Left renal pelvis (tissue), 4 donors: Measurements from ENCODE around the gene SLMAP. TPM values are rescaled to one million over a fixed set of nuclear protein-coding genes. Genes with fewer than 3 reads are reported as not detected.

Source experiments
- DNase-seq, 4 donors: peaks; one replicate each; pipeline ENCODE4 v3.0.0-alpha.2; 2013; ENCODE audit warnings: low read depth in 4 of 4, low spot score in 3 of 4
- polyA plus RNA-seq, 4 donors: library from polyadenylated mRNA; unstranded; fragments of 120-200 nt; gene quantifications; one replicate each; pipeline ENCODE4 v1.2.1, GENCODE V29; 2013; ENCODE audit not compliant: insufficient read length in 4 of 4

The SLMAP gene
- polyA plus RNA-seq, 4 donors: 37.0 to 51.2 (median 48.7) TPM

DNA sequence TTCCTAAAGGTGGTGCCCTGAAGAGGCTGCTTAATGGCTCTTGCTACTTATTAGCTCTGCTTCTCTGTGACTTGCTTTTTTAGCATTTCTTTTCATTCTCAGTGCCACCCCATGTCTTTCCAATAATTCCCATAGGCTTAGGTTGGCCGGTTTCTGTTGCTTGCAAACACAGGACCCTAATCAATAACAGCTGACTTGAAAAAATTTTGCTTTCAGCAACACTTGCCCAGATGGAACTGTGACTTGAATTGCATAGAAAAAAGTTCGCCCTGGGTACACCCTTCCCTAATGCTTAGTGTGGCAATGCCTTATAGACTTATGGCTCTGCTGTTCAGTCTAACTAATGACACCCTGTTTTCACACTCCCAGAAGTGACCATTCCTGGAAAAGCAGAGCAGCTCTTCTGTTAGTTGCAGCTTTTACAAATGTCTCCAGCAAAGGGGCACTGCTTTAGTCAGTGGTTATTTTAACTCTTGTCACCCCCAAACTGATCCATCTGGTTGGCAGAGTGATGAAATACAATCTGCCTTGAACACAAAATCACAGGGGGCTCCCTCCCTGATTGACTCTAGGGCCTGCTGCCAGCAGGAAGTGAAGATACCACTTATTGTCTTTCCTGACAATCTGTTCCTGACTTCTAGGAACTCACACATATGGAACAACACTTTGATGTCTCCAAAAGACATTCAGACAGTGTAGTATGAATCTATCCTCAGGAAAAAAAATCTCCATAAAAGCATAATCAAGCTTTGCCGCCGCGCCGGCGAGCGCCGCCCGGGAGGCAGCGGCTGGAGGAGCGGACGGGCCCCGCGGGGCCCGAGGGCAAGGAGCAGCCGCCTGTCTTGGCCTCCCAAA is 9.7 kb upstream of the SLMAP start:
- no peak for DNase-seq

DNA sequence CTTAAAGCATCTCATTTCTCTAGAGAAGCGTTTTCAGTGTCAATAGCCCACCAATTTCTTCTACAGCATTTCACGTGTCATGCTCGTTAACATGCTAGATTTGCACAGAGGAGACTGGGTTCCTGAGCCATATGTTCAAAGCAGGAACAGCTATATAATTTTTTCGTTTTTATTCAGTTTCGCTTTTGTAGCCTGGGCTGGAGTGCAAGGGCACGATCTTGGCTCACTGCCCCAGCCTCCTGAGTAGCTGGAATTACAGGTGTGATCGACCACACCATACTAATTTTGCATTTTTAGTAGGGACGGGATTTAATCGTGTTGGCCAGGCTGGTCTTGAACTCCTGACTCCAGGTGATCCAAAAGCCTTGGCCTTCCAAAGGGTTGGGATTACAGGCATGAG is 6.6 kb upstream of the SLMAP start:
- no peak for DNase-seq

DNA sequence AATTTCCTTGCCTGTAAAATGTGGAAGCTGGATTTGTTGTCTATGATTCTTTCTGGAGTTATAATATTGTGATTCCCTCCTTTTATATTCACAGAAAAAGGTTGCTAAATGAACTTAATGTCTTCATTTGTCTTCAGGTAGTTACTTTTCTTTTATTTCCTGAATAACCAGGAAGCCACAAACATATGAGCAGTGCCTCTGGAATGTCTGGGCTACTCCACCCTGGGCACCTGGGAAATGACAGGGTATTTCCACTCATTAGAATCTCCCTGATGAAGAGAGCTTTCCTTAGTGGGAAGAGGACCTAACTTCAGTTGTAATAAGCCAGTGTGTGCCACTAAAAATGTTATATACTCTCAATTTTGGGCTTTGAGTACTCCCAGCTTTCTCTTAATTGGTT is 3.8 kb upstream of the SLMAP start:
- DNase-seq: no peak

DNA sequence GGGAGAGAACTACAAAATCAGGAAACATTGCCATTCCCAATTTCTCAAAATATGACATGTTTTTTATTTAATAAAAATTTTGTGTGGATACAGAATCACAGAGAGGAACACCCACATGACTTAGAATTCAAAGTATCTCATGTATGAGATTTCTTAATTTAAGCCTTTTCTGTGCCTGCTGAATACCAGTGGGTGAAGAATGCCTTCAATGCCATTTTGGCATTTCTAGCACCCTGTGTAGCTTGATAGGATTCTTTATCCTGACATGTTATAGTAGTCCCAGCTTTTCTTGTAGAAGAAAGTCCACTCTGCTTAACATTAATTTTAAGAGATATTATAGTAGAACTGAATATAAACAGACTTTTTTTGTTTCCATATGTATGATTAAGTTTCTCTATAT is 3.1 kb upstream of the SLMAP start:
- DNase-seq: no peak

DNA sequence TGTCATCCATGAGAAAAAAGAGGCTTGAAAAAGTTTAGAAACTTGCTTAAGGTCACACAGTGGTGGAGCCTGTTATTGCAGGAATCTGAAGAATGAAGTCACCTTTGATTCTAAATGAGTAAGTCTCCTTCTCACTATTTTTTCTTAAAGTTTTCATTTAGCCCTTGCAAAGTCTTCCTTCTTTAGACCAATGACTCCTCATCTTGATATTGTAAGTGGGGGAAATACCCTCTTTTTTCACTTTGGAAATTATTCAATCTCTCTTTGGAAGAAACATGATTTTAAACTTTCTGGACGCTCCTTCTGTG is 787 bp upstream of the SLMAP start:
- peak in 1 of 4 donors; percentile 53 for DNase-seq

DNA sequence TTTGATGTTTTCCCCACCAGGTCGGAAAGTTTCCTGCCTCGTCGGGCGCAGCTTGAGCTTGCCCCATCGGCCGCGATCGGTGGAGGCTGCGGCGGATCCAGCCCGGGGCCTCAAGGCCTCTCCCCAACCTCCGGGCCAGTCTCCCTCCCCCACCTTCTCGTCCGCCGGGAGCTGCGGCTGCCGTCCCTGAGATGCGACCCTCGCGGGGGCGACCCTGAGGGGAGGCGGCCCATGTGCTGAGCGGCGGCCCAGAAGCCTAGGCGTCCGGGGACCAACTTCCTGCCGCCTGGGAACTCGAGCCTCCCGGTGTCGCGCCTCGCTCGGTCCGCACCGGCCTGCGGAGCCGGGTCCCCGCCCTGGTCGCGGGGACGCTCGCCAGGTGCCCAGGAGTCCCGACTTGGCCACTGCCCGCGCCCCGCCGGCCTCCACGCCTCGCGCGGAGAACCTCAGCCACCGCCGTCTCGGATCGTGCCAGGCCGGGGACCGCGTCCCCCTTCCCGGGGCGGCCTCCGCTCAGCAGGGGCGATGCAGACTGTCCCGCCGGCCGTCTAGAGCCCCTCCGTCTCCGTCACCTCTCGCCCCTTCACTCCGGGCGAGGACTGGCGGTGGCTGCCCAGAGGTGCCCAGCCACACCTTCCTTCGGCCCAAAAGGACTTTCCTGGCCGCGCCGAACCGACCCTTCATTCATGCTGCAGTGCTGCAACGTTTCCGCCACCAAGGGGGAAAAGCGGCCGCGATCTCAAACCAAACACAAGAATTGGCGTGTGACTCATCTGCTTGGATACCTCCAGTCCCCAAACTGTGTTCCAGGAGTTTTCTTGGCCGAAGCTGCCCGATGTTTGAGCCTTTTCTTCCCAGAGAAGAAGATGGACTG is 656 bp downstream of the SLMAP start:
- no peak for DNase-seq

DNA sequence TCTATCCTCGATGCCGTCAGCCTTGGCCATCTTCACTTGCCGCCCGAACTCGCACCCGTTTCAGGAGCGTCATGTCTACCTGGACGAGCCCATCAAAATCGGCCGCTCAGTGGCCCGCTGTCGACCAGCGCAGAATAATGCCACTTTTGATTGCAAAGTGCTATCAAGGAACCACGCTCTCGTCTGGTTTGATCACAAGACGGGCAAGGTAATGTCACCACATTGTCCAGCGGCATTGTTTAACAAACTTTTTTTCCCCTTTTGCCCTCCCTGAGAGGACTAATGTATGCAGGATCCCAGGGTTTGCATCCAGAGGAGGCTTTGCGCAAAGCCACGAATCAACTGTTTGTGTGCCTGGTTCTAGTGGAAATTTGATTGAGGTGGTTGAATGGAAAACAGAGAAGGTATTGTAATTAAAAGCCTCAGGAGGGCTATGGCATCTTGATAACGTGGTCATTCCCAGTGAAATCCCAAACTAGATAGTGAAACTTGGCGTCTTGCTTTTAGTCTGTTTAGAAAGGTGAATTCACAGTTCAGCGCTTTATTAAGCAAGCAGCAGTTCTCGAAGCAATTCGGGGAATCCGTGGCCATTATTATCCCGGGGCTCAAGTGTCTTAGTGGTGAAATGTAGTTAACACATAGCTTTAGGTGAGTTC is 1.7 kb downstream of the SLMAP start:
- no peak for DNase-seq

DNA sequence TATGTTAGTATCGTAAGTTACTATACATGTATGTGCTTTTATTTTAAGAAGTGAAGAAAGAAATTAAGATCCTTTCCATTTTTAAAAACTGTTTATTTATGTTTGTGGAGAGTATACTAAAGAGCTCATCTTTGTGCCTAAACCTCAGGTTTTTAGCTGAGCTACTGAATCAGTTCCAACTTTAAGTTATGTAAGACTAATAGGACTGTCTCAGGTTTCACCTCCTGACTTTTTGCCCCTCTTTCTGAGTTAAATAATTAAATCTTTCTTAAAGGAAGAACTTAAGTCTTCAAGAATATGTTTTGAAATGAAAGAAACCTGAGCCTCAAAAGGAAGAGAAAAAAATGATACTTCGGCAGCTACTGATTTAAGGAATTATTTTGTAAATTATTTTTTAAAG is 2.6 kb downstream of the SLMAP start:
- DNase-seq: no peak

DNA sequence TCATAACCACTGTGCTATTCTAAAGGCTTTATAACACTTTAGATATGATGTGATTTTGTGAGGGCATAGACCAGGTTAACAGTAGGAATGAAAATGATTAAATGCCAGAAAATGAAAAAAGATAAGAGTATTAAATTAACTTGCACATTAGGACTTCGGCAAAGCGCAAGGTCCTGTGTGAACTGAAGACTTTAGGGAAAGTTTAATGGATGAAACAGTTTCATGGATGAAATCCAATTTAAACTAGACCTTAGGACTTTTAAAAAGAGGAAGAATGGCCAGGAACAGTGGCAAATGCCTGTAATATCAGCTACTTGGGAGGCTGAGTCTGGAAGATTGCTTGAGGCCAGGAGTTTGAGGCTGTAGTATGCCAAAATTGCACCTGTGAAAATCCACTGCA is 8.7 kb downstream of the SLMAP start:
- no peak for DNase-seq

DNA sequence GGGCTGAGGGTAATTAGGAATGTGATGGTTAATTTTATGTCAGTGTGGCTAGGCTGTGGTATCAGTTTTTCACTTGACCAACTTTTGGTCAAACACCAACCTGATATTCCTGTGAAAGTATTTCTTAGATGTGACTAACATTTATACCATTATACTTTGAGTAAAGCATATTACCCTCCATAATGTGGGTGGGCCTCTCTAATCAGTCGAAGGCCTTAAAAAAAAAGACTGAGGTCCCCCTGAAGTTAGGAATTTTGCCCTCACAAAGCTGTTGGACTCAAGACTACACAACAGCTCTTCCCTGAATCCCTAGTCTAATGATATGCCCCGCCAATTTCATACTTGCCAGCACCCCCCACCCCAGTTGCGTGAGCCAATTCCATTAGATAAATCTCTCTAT is 12.5 kb downstream of the SLMAP start:
- DNase-seq: no peak

DNA sequence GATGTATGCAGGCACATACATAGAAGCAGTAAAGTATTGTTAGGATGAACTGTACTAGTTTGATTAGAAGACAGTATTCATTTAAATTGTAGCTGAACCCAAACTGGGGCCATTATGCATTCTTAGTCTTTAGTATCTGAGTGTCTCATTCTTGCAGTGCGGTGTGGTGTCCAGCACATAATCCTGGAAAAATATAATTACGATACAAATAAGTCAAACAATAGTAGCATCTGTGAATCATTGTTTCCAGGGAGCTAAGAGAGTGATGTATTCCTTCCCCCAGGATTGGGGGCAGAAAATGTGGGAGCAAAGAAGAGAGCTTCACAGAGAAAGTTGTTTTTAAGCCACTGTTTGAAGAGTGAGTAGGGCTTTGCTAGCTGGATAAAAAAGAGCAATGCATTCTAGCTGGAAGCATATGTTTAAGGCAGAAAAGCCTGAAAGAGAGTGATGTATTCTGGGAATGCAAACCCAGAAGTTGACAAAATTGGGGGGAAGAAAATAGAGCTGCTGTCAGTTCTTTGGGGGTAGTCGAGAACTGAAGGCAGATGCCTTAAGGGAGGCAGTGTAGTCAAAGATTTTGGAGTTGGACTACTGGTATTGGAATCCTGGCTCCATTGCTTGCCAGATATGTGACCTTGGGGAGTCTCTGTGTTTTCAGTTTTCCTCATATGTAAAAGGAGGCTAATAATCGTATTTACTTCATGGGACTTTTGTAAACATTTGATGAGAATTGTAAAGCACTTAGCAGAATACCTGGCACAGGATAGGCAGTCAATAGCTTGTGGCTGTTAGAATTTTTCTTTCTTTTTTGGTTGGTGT is 14.1 kb downstream of the SLMAP start:
- no peak for DNase-seq

DNA sequence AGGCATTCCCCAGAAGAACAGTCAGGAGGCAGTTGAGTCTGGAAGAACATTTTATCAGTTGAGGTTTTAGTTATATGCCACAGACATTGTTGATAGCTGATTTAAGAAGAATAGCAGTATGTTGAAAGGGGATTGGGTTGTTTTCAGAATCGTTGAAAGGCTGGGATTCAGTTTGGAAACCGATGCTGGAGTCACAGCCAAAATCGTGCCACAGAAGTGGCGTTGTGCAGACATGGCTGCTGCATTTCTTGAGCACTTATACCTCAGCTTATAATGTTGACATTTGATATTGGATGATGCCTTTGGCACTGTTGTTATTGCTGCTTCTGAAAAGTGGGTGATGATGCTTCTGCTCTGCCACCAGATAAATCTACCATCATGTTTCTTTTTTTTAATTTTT is 16.1 kb downstream of the SLMAP start:
- DNase-seq: no peak

DNA sequence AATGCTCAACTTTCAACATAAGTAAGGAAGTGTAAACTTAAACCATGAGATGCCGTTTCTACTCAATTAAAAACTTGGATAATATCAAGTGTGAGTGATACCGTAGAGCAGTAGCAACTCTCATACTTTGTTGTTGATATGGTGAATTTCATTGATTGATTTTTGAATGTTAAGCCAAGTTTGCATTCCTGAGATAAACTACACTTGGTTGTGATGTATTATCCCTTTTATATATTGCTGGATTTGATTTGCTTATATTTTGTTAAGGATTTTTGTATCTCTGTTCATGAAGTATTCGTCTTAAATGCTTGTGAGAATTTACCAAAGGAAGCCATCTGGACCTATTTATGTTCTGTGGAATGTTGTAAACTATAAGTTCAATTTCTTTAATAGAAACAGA is 21.7 kb downstream of the SLMAP start:
- DNase-seq: no peak

DNA sequence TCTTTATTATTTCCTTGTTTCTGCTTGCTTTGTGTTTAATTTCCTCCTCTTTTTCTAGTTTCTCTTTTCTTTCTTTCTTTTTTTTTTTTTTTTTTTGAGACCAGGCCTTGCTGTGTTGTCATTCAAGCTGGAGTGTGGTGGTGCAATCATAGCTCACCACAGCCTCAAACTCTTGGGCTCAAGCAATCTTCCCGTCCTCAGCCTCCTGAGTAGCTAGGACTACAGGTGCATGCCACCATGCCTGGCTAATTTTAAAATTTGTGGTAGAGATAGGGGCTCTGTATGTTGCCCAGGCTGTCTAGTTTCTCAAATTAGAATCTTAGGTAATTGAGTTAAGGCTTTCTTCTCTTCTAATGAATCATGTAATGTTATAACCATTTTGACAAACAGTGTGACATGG is 22.4 kb downstream of the SLMAP start:
- no peak for DNase-seq

DNA sequence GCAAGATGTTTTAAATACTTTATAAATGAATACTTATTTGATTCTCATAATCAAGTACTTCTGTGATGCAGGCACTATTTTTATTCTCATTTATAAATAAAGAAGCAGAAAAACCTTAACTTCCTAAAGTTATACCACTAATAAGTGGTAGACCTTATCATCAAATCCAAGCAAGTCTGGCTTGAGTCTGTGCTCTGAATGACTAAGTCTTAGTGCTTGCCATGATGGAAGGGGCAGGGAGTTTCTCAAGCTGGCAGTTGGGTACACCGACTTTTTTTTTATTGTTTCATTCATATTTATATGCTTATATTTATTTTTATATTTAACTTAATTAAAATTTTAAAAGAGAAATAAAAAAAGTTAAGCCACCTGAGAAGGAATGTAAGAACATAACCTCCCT is 23.6 kb downstream of the SLMAP start:
- no peak for DNase-seq

DNA sequence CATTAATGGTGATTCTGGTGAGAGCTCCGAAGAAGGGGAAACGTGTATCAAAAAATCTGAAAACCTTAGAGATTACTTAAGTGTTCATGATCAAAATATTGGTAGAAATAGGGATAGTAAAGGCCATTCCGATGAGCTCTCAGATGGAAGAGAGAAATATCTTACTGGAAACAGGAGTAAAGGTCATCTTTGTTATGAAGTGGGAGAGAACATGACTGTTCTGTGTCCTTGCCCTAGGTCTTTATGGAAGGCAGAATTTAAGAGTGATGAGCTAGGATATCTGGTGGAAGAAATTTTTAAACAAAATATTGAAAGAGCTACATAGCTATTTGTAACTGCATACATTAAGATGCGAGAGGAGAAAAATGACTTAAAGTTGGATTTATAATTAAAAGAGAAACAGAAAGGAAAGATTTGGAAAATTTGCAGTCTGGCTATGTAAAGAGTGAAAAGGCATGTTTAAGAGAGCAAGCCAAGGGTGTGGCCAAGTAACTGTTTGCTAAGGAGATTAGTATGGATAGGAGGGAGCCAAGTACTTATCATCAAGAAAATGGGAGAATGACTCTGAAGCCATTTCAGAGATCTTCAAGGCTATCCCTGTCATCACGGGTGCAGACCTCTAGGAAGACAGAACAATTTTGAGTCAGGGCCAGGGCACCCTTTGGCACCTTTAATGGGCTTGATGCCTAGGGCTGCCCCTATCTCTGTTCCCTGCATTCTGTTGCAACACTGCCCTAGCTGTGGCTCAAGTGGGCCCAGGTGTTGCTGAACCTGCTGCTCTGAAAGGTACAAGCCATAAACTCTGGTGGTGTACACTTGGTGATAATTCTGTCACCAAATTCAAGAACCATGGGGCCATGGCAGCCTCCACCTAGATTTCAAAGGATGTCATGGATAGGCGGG is 27.3 kb downstream of the SLMAP start:
- DNase-seq: no peak

DNA sequence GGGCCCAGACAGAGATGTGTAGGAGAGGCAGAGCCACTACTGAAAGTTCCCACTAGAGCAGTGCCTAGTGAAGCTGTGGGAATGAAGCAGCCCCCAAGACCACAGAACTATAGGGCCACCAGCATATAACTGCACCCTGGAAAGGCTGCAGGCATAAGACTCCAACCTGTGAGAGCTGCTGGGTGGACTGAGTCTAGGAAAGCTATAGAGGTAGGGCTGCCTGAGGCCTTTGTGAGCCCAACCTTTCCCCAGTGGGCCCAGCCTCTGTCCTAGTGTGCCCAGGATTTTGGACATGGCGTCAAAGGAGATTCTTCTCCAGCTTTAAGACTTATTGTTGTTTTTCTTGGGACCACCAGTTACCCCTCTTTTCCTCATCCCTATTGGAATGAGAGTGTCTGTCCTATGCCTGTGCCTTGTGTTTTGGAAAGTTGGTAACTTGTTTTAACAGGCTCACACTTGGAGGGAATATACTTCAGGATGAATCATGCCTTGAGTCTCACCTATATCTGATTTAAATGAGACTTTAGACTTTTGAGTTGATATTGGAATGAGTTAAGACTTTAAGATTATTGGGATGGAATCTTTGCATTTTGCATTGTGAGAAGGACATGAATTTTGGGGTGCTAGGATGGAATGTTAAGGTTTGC is 28.1 kb downstream of the SLMAP start:
- no peak for DNase-seq

DNA sequence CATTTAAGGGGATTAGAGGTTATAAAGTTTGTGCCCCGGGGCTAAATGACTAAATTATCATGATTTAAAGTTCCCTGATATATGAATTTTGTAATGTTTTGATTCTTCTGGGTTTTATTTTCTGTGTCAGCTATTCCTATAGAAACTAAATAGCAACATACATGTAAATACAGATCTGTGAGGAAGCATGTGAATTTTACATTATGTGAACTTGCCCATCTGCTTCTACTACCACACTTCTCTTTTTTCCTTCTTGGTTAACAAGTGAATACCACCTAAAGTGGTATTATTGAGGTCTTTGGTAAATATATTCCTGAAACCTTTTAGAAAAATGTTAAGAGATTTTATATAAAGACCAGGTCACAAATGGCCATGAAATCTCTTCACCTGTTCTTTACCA is 29.3 kb downstream of the SLMAP start:
- no peak for DNase-seq
